BJ (cell line): ENCODE measurements around the gene ISY1. TPM values are rescaled to one million over a fixed set of nuclear protein-coding genes. Genes with fewer than 3 reads are reported as not detected.

Experiments
- CTCF ChIA-PET: fragments of 350-600 bp; formaldehyde crosslinking; extraction: SDS; loops from one replicate; lab custom pipeline; 2021; ENCODE audit warnings: antibody characterized with exemption, inconsistent platforms; lab: Yijun Ruan, JAX
- POLR2A ChIA-PET: fragments of 300-600 bp; sonication (Branson Sonifier 250); formaldehyde crosslinking; extraction: SDS; loops from one replicate; lab custom pipeline; 2021; ENCODE audit warnings: antibody characterized with exemption; lab: Charles Lee
- DNase-seq: peaks from one replicate; pipeline ENCODE4 v3.0.0-alpha.2; 2011; ENCODE audit warnings: low read depth
- H3K27me3 ChIP-seq: 2 replicates; pipeline ENCODE4 v1.6.0; 2011; ENCODE audit warnings: low read length; ENCODE audit not compliant: control insufficient read depth, insufficient read depth
- H3K36me3 ChIP-seq: 2 replicates; pipeline ENCODE4 v1.5.1; 2011; ENCODE audit warnings: low read length; ENCODE audit not compliant: control insufficient read depth, insufficient read depth
- H3K4me3 ChIP-seq: 2 replicates; pipeline ENCODE4 v1.5.1; 2011; ENCODE audit warnings: low read depth, mild to moderate bottlenecking, control low read depth, low read length
- polyA plus RNA-seq: library from polyadenylated mRNA; depleted of rRNA; stranded (reverse); fragments of >200 nt; gene quantifications from 2 replicates; pipeline ENCODE4 v1.2.3, GENCODE V29; 2011
- TF ChIP-seq, protein P1 (sequence below): IDR thresholded peaks from 2 replicates; pipeline ENCODE4 v1.5.1; 2011; ENCODE audit warnings: low read depth, mild to moderate bottlenecking, control low read depth, inconsistent platforms, low read length, moderate library complexity; ENCODE audit not compliant: insufficient read depth

Gene ISY1
- polyA plus RNA-seq, 1 experiment: 34.2 TPM

DNA sequence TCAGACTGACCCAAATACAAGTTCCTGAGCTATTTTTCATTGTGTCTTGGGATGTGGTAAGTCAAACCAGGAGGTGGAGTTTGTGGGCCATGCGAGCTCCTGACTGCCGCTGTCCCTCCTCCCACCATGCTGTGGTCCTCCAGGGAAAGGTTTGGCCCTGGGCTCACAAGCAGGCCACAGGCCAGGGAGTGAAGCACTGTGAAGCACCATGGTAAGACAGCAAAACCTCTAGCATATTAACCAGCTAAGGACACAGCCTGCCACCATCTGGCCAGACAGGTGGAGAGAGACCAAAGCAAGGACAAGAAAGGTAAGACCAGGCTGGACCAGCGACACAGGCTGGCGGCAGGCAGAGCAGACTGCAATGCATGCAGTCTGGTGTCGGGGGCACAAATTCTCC is 54.5 kb downstream of the ISY1 start:
- no peaks in the 10 kb centered on the region for H3K27me3 ChIP-seq
- H3K36me3 ChIP-seq: peaks cover 12% of the 10 kb centered on the region; the same call in 1 of the 2 replicates
- TF ChIP-seq, protein P1, sequence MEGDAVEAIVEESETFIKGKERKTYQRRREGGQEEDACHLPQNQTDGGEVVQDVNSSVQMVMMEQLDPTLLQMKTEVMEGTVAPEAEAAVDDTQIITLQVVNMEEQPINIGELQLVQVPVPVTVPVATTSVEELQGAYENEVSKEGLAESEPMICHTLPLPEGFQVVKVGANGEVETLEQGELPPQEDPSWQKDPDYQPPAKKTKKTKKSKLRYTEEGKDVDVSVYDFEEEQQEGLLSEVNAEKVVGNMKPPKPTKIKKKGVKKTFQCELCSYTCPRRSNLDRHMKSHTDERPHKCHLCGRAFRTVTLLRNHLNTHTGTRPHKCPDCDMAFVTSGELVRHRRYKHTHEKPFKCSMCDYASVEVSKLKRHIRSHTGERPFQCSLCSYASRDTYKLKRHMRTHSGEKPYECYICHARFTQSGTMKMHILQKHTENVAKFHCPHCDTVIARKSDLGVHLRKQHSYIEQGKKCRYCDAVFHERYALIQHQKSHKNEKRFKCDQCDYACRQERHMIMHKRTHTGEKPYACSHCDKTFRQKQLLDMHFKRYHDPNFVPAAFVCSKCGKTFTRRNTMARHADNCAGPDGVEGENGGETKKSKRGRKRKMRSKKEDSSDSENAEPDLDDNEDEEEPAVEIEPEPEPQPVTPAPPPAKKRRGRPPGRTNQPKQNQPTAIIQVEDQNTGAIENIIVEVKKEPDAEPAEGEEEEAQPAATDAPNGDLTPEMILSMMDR: no peak
- DNase-seq: no peak
- POLR2A ChIA-PET: no interaction called here
- no peak overlapping the region for H3K4me3 ChIP-seq
- CTCF ChIA-PET: no interaction called here

DNA sequence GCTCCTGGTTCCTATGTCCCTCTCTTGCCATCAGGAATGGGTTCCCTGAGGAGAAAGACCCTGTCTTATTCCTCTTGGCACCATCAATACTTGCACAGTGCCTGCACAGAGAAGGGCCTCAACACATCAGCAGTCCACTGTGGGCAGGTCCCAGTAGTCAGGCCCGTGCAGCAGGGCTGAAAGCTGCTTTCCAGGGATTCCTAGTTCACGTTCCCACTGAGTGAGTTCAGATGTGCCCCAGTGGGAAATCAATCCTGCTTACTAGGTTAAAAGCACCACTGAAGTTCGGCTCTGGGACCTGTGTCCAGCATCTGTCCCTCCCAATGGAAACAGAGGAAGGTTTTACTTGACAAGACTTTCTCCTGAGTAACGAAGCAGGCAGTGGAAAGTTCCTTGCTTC is 55.0 kb downstream of the ISY1 start:
- no peak overlapping the region for H3K4me3 ChIP-seq
- DNase-seq: no peak
- no peaks in the 10 kb centered on the region for H3K27me3 ChIP-seq
- CTCF ChIA-PET: no interaction called here
- H3K36me3 ChIP-seq: peaks cover 12% of the 10 kb centered on the region; the same call in 1 of the 2 replicates
- POLR2A ChIA-PET: no interaction called here
- TF ChIP-seq, protein P1: no peak

DNA sequence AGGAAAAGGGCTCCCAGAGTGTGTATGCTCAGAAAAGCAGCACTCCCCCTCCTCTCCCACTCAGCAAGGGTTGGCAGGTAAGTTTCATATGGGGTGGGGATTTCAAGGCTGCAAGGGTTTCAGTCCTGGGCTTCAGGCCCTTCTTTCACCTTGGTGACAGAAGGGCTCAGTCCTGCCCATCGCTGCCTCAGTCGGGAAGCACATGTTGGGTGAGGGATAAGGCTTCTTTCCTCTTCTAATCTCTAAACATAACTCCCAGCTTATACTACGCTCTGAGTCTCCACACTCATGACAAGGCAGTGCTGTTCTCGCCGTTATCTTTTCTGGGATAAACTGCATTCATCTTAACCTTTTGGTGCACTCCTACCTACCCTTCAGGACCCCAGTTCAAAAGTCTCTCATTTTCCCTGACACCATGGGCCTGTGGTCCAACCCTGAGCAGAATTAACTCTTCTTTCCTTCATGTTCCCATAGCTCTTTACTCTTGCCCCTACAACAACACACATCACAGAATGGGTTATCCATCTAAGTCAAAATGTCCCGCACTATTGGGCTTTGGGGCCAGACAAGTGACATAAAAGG is 56.3 kb downstream of the ISY1 start:
- ChIA-PET POLR2A (interaction anchor here (0.6 kb wide), 1 partner anchor 122 kb away, joined by 3 read pairs; no protein-coding TSS in a partner anchor), CTCF (interaction anchor here (1.4 kb wide), 1 partner anchor 51 kb away, joined by 3 read pairs; no protein-coding TSS in a partner anchor)
- DNase-seq: no peak
- H3K36me3 ChIP-seq: peaks cover 12% of the 10 kb centered on the region; the same call in 1 of the 2 replicates
- no peak overlapping the region for H3K4me3 ChIP-seq
- TF ChIP-seq, protein P1: no peak
- no peaks in the 10 kb centered on the region for H3K27me3 ChIP-seq

DNA sequence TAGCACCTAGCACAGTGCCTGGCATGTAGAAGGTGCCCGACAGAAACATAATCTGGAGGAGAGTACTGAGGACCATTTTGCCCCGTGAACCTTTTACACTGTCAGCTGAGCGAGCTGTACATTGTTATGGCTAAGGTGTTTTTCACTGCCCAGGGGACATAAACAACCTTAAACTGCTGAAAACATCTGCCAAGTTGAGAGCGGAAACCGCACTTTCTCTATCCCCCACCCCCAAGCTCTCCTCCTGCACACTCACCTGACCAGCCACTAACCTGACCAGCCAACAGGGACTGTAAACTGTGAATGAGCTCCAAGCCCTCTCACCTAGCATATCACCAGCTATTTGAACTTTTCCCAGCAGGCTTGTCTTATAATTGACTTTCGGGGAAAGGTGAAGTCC is 56.8 kb downstream of the ISY1 start:
- DNase-seq: no peak
- Histone ChIP-seq H3K36me3 (peaks cover 12% of the 10 kb centered on the region; the same call in 1 of the 2 replicates), H3K4me3 (no peak overlapping the region), H3K27me3 (no peaks in the 10 kb centered on the region)
- ChIA-PET CTCF (interaction anchor here (1.4 kb wide), 1 partner anchor 51 kb away, joined by 3 read pairs; no protein-coding TSS in a partner anchor), POLR2A (interaction anchor here (0.6 kb wide), 1 partner anchor 122 kb away, joined by 3 read pairs; no protein-coding TSS in a partner anchor)
- TF ChIP-seq, protein P1: no peak

DNA sequence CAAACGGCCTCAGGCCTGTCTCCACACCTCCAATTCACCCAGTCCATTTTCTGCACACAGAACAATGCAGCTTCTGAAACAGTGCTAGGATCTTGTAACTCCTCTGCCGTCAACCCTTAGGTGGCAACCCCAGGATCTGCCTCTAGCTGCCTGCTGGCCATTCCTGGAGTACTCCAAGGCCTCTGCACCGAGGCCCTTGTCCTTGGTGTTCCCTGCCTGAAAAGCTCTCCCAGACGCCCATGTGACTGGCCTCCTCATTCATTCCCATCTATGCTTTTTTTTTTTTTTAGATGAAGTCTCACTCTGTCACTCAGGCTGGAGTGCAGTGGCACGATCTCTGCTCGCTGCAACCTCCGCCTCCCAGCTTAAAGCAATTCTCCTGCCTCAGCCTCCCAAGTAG is 57.6 kb downstream of the ISY1 start:
- ChIA-PET POLR2A (no interaction called here), CTCF (no interaction called here)
- peaks cover 12% of the 10 kb centered on the region; the same call in 1 of the 2 replicates for H3K36me3 ChIP-seq
- DNase-seq: no peak
- H3K27me3 ChIP-seq: no peaks in the 10 kb centered on the region
- TF ChIP-seq, protein P1: no peak
- H3K4me3 ChIP-seq: no peak overlapping the region
